Heart left ventricle (tissue), 13 donors: ENCODE data around the gene BDKRB2.

Source experiments
- CTCF ChIP-seq, 12 donors: fragments of 200-600 bp; sonication (generic) in 4 of 12; IDR thresholded peaks; one replicate each; pipeline versions ENCODE4 v1.5.0 to v1.8.0; 2018 to 2022; ENCODE audit warnings: antibody characterized with exemption in 12 of 12, mild to moderate bottlenecking in 5 of 12
- POLR2A ChIP-seq, 2 donors: fragments of 450-650 bp; IDR thresholded peaks; one replicate each; pipeline ENCODE4 v1.6.1; 2017; ENCODE audit warnings: antibody characterized with exemption in 2 of 2, mild to moderate bottlenecking in 2 of 2, moderate library complexity in 2 of 2
- donor health status: ischemic (EF 13 %, LVEDD 7.1; RV severe dilation, severe dysfunction).
- donor health status: DM: no; HTN: yes; CAD: no.
- donor health status: DM: no; HTN: no; CAD: no.
- donor health status: ischemic (EF 25% LVEDD 6.9; RV normal size, moderate dysfunction).
- donor health status: ischemic (EF 25% LVEDD 5.7; RV mildly dilated, moderate dysfunction).
- donor health status: ischemic (EF 35%, LVEDD 5.7; RV mildly dilated, moderate dysfunction).
- donor health status: nonischemic (EF 11% LVEDD 7.7; RV severe dilation, severe dysfunction).
- donor health status: DM: yes; HTN: yes; CAD: no.
- donor health status: PGD.
- donor health status: ischemic (EF 29% LVEDD 5.4; RV normal size, mild dysfunction).
- donor health status: nonischemic (EF 23%, LVEDD 6.1; RV moderate dilation, normal function).

- TF ChIP-seq CTCF (IDR thresholded peaks at IDR 0.05), result no peak
- TF ChIP-seq POLR2A (IDR thresholded peaks at IDR 0.05), result no peak
Measured at GRCh38 chr14:96271421-96271762, 66.8 kb downstream of the BDKRB2 start.
